COLO829 (cell line): ENCODE data around the gene PEAK1.

Experiments used
- DNase-seq: peaks from one replicate; pipeline ENCODE4 v3.0.0; 2012; ENCODE audit warnings: low spot score

The PEAK1 gene

GRCh38 chr15:77358545-77359240 lies 61.2 kb downstream of the PEAK1 start:
- no peak for DNase-seq

- DNase-seq = no peak
Observed at GRCh38 chr15:77356305-77356704, 63.6 kb downstream of the PEAK1 start.

GRCh38 chr15:77355321-77355720 lies 64.6 kb downstream of the PEAK1 start:
- no peak for DNase-seq

- DNase-seq = no peak
Observed at GRCh38 chr15:77354063-77354462, 65.8 kb downstream of the PEAK1 start.

GRCh38 chr15:77352887-77353286 lies 67.0 kb downstream of the PEAK1 start:
- DNase-seq = no peak

GRCh38 chr15:77350792-77351191 lies 69.1 kb downstream of the PEAK1 start:
- no peak for DNase-seq

GRCh38 chr15:77349666-77350065 lies 70.2 kb downstream of the PEAK1 start:
- peak; percentile 19 for DNase-seq

- DNase-seq = no peak
Observed at GRCh38 chr15:77348511-77348910, 71.4 kb downstream of the PEAK1 start.

GRCh38 chr15:77347197-77347596 lies 72.7 kb downstream of the PEAK1 start:
- no peak for DNase-seq

- DNase-seq = no peak
Observed at GRCh38 chr15:77346245-77347036, 73.5 kb downstream of the PEAK1 start.

- DNase-seq = peak; percentile 1
Observed at GRCh38 chr15:77342807-77343206, 77.1 kb downstream of the PEAK1 start.

GRCh38 chr15:77340245-77340644 lies 79.7 kb downstream of the PEAK1 start:
- no peak for DNase-seq

GRCh38 chr15:77336006-77336405 lies 83.9 kb downstream of the PEAK1 start:
- DNase-seq = no peak

- no peak for DNase-seq
Observed at GRCh38 chr15:77335298-77335697, 84.6 kb downstream of the PEAK1 start.

GRCh38 chr15:77333166-77333565 lies 86.7 kb downstream of the PEAK1 start:
- no peak for DNase-seq

- no peak for DNase-seq
Observed at GRCh38 chr15:77329202-77329601, 90.7 kb downstream of the PEAK1 start.

- no peak for DNase-seq
Observed at GRCh38 chr15:77327844-77328529, 91.9 kb downstream of the PEAK1 start.

- DNase-seq = no peak
Observed at GRCh38 chr15:77327168-77327567, 92.7 kb downstream of the PEAK1 start.

- no peak for DNase-seq
Observed at GRCh38 chr15:77326366-77326765, 93.5 kb downstream of the PEAK1 start.

GRCh38 chr15:77312523-77312922 lies 107.4 kb downstream of the PEAK1 start:
- no peak for DNase-seq

GRCh38 chr15:77311618-77312398 lies 108.1 kb downstream of the PEAK1 start:
- no peak for DNase-seq

- DNase-seq = no peak
Observed at GRCh38 chr15:77311020-77311419, 108.9 kb downstream of the PEAK1 start.
